HCT116 (cell line): ENCODE results near the gene PSMB7.

ENCODE experiments used
- CBX3 ChIP-seq: IDR thresholded peaks from 2 replicates; pipeline ENCODE4 v1.6.1; 2012; ENCODE audit warnings: low read depth
- CTCF ChIP-seq, 3 experiments: fragments of 200-600 bp in 1 of 3; sonication (generic) in 1 of 3; IDR thresholded peaks in 2 of 3; conservative IDR thresholded peaks in 1 of 3; 2 replicates each; pipeline ENCODE4 v1.5.1; 2012 to 2017; ENCODE audit warnings: low read depth in 2 of 3, low read length in 2 of 3, antibody characterized with exemption in 1 of 3, borderline replicate concordance in 1 of 3, control low read depth in 1 of 3, mild to moderate bottlenecking in 1 of 3, mixed read lengths in 1 of 3, mixed run types in 1 of 3, moderate library complexity in 1 of 3; ENCODE audit not compliant: insufficient read depth in 1 of 3
- EZH2 ChIP-seq: fragments of 200-600 bp; sonication (generic); IDR thresholded peaks from 2 replicates; pipeline ENCODE4 v1.6.1; 2017; ENCODE audit warnings: antibody characterized with exemption, mixed run types
- EZH2phosphoT487 ChIP-seq: fragments of 200-600 bp; IDR thresholded peaks from 2 replicates; pipeline ENCODE4 v1.6.1; 2018; ENCODE audit warnings: antibody characterized with exemption, borderline replicate concordance
- MAX ChIP-seq: IDR thresholded peaks from 2 replicates; pipeline ENCODE4 v1.6.1; 2012
- POLR2A ChIP-seq: IDR thresholded peaks from 2 replicates; pipeline ENCODE4 v1.7.0; 2011; ENCODE audit warnings: borderline replicate concordance; ENCODE audit not compliant: insufficient read depth, insufficient read length; ENCODE audit errors: extremely low read depth
- SP1 ChIP-seq: IDR thresholded peaks from 2 replicates; pipeline ENCODE4 v1.6.1; 2012; ENCODE audit warnings: low read depth
- TF ChIP-seq, protein P1 (sequence below): IDR thresholded peaks from 2 replicates; pipeline ENCODE4 v1.6.1; 2012; ENCODE audit warnings: low read depth

DNA sequence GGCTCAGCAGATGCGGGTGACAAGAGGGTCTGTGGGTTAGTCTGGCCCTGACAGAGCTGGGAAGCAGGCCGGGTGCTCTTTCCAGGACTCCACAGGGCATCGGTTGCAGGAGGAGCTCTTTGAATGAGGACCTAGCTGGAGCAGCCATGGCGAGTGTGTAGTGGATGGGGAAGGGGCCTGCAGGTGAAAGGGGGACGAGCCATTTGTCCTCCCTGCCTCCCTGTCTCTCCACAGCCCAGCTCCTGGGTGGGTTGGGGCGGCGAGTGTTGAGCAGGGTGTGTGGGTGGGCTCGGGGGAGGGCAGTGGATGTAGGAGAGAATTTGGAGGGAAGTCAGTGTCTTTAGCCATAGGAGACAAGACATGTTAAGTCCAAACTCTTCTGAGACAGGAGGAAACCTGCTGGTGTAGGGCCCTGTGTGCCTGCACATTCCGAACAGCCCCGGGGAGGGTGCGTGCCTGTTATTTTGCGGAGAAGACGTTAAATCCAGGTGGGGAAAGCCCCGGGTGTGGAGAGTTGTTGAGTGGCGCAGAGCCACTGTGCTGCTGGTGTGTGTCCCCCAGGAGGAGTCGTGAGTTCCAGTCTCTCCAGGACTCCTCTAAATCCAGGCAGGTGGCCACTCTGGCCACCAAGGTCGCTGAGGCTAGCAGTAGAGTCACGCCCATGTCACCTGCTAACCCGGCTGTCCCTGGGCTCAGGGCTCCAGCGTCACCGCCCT is 73.6 kb downstream of the PSMB7 start:
- TF ChIP-seq CTCF (IDR thresholded peaks at IDR 0.05 in 2 of 3, conservative IDR thresholded peaks at IDR 0.05 in 1 of 3; ENCODE audit: borderline replicate concordance in 1 of 3, insufficient read depth in 1 of 3, low read depth in 2 of 3, low read length in 2 of 3), result no peak
- no peak for TF ChIP-seq MAX
- TF ChIP-seq, protein P1, sequence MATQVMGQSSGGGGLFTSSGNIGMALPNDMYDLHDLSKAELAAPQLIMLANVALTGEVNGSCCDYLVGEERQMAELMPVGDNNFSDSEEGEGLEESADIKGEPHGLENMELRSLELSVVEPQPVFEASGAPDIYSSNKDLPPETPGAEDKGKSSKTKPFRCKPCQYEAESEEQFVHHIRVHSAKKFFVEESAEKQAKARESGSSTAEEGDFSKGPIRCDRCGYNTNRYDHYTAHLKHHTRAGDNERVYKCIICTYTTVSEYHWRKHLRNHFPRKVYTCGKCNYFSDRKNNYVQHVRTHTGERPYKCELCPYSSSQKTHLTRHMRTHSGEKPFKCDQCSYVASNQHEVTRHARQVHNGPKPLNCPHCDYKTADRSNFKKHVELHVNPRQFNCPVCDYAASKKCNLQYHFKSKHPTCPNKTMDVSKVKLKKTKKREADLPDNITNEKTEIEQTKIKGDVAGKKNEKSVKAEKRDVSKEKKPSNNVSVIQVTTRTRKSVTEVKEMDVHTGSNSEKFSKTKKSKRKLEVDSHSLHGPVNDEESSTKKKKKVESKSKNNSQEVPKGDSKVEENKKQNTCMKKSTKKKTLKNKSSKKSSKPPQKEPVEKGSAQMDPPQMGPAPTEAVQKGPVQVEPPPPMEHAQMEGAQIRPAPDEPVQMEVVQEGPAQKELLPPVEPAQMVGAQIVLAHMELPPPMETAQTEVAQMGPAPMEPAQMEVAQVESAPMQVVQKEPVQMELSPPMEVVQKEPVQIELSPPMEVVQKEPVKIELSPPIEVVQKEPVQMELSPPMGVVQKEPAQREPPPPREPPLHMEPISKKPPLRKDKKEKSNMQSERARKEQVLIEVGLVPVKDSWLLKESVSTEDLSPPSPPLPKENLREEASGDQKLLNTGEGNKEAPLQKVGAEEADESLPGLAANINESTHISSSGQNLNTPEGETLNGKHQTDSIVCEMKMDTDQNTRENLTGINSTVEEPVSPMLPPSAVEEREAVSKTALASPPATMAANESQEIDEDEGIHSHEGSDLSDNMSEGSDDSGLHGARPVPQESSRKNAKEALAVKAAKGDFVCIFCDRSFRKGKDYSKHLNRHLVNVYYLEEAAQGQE, result no peak
- no peak for TF ChIP-seq EZH2
- no peak for TF ChIP-seq EZH2phosphoT487
- no peak for TF ChIP-seq SP1
- no peak for TF ChIP-seq POLR2A
- no peak for TF ChIP-seq CBX3
